Pulmonary artery endothelial cell (primary cell): ENCODE data around the gene SLF1. TPM values are rescaled to one million over a fixed set of nuclear protein-coding genes. Genes with fewer than 3 reads are reported as not detected.

Source experiments
- DNase-seq: peaks from one replicate; pipeline ENCODE4 v3.0.0-alpha.2; 2011; ENCODE audit warnings: low read depth, low spot score
- total RNA-seq: library from RNA; depleted of rRNA; stranded (reverse); fragments of >200 nt; gene quantifications from 2 replicates; pipeline ENCODE4 v1.2.3, GENCODE V29; 2014

The SLF1 gene
- total RNA-seq, 1 donor from 2014 or later, result 8.7 TPM

DNA sequence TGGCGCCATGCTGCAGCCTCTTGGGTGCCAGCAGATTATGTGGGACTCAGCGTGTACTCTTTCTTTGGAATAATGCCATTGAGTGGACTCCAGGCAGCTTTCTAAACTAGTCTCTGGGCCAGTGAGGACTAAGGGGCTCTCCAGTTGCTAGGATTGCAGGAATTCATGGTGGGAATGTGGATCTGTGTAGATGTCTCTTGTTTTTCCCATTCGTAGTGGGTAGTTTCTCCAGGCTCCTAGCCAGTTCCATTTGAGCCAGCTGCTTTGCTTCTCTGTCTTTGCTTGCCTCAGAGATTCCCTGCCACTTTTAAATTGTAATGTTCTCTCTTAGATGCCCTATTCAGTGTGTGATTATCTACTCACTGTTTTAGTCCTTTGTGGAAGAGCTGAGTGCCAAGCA lies 42.6 kb downstream of the SLF1 start:
- DNase-seq, result no peak

- DNase-seq, result no peak
Observed at GRCh38 chr5:94667937-94668336, 49.5 kb downstream of the SLF1 start.

DNA sequence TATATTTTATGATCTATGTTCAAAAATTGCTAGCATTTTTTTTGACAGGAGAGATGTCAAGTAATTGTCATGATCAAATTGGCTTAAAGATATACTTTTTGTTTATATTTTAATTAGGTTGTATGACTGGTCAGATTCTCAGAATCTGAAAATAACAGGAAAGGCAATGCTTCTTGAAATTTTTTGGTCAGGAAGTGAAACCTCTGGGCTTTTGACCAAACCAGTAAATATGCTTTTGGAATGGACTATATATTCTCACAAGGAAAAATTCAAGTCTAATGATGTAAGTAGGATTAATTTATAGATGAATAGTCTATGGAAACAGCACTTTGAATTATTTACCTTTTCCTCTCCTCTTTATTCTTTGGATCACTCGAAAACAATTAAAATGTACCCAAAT lies 52.3 kb downstream of the SLF1 start:
- no peak for DNase-seq

DNA sequence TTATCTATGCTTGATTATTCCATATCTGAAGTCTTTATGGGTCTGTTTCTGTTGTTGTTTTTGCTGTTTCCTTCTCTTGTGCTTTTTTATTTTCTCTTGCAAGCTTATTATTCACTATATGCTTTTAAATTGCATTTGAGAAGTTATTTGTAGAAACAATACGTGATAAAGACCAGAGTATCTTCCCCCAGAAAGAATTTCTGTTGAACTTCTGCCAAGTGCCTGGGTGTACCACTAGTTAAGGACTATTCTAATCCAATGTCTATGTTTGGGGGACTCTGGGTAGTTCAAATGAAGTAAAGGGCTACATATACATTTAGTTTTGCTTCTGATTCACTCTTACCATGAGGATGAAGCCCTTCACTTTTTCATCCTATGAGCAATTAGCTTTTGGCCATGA lies 54.3 kb downstream of the SLF1 start:
- DNase-seq, result no peak

DNA sequence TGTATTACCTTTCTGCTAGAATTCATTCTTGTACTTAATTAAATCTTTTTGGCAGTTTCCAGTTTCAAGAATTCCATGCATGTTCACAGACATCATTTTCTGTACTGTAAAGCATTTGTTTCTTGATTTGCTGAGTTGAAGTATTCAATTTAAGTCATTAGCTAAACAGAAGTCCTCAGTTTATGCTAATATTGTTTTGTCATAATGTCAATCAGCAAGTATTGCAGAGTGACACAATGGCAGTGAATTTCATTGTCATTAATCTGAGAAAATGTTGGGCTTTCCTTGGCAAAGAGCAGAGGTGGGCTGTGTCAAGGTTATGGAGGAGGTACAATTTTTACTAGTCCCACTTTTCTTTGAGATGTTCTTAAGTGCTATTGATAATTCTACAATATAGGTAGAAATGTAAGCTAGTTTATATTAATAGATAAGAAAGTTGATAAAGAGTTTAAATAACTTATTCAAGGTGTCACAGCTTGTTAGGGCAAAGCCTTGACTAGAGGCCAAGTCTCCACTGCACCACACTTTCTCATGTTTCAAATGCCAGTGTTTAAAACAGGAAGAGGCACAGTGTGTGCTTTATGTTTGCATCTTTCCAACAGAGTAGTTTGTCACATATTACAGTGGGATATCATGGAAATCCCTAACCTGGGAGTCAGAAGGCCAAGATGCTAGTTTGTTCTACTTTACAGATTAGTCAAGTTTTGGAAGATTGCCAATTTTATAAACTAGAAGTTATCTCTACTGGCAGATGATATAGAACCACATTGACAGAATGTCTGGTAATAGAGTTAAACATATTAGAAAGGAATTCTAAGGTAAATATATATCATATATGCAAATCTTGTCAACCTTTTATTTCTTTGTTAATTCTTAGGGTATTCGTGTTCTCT lies 56.3 kb downstream of the SLF1 start:
- DNase-seq, result no peak

DNA sequence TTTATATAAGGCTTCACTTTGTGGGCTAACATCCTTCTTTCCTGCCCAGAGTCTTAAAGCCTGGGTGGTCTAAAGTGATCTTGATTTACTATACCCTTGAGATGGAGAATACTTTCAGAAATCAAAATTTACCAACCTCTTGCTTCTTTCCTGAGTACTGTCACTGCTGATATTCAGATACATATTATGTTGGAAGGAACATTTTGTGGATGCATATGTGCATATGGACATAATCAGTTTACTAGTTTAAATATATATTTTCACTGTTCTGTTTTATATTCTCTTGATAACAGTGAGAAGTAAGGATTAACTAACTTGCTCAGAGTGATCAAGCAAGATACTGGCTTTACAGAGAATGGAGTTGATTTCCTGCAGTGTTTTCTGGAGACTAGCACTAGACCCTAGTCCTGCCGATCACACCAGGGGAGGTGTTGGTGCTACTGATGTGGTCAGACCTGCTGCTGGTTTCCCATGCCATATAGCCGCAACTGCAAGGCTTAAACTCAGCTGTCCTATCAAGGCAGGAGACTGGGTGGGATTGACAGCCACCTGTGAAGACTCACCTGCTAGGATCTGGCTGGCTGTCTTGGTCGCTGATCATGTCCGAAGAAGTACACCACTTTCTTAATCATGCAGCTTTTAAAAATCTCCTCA lies 57.6 kb downstream of the SLF1 start:
- no peak for DNase-seq

- DNase-seq, result no peak
Observed at GRCh38 chr5:94682814-94683520, 64.5 kb downstream of the SLF1 start.

DNA sequence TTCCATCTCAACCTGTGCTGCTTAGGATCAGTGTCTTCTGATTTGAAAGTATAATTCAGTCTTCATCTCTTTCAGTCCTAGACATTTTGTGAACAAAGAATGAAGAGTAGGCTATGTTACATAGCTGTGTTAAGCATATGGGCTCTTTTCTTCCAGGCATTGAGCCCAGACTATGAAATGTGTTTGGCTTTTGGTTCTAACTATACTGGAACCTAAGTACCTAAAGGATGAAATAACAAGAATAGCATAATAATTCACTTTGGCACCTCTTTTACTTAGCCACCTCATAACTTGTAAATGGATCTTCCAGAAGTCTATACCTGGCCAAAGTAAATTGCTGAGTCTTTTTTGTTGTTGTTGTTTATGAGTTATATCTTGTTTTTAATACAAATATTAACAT lies 71.4 kb downstream of the SLF1 start:
- no peak for DNase-seq

- no peak for DNase-seq
Observed at GRCh38 chr5:94690778-94691177, 72.3 kb downstream of the SLF1 start.

- DNase-seq, result no peak
Observed at GRCh38 chr5:94691291-94691690, 72.8 kb downstream of the SLF1 start.

DNA sequence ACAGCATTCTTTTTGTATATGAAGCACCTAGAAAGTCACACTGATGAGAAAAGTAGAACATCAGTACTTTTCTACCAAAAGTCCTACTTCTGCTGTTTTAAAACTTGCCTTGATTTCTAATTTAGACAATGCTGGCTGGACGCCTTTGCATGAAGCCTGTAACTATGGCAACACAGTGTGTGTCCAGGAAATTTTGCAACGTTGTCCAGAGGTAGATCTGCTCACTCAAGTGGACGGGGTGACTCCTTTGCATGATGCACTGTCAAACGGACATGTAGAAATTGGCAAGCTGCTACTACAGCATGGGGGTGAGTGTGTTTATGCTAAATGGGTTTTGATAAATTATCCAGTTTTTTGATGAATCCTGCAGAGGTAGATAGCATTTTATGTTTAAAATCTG lies 73.5 kb downstream of the SLF1 start:
- DNase-seq, result peak; percentile 57

DNA sequence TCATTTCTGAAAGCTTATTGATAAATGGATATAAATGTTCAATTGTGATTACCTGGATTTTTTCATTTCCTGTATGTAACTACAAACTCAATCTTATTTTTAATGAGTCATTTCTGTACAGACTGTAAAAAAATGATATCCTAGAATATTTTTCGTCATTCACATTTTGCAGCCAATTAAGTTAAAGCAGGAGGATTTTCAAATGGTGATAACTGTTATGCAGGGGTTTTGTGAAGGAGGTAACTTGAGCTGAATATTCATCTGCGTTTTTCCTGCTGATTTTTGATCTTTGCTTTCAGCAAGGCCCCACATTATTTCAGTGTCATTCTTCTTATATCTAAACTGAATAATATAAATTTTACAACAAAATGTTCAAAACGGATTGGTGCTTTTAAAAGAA lies 74.1 kb downstream of the SLF1 start:
- DNase-seq, result no peak

DNA sequence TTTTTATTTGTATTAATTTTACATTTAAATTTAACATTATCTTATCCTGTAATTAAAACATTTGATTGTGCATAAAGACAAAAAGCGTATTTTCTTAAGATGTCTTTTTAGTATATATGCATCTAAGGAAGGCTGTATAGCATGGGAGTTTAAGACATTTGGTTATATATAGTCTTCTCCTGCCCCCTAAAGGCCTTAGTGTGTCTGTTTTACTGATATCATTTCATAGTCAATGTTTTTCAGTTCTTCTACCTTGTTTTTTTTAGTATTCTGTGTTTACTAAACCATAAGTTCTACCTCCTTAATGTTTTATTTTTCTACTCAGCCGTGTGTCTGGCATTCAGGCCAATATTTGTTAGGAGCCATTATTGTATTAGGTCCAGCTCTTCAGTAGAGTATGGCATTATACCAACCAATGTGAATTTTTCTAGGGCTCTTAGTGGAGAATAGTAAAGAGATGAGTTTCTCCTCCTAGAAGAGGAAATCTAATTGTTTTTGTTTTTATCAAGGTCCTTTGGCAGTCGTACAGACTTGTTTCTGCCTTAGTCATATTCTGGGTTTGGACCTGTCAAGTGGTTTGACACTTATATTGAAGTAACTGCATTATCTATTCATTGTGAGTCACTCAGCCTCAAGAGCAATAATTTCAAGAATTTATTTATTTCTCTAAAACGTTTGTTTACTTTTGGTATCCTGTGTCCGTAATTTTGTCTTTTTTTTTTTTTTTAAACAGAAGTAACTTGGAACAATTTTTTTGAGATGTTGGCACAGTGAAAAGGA lies 74.8 kb downstream of the SLF1 start:
- peak; percentile 33 for DNase-seq

DNA sequence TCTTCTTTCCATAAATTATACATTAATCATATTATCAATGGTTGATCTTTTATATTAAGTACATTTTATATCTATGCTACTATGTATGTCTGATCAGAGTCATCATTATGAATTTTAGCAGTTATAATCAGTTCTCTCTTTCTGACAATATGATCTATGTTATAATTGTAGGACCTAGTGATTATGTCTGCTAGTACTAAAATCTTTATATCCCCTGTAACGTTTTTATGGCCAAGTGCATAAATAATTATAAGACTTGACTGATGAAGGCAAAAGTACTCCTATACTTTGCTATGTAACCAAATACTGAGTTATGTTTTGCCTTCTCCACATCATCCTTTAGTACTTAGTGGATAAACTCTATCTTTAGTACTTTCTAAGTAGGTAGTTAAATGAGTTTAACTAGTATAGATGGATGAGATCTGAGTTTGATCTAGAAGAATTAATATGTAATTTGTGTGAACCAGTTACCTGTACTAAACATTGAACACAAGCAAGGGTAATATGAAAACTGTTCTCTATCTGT lies 75.4 kb downstream of the SLF1 start:
- DNase-seq, result no peak

DNA sequence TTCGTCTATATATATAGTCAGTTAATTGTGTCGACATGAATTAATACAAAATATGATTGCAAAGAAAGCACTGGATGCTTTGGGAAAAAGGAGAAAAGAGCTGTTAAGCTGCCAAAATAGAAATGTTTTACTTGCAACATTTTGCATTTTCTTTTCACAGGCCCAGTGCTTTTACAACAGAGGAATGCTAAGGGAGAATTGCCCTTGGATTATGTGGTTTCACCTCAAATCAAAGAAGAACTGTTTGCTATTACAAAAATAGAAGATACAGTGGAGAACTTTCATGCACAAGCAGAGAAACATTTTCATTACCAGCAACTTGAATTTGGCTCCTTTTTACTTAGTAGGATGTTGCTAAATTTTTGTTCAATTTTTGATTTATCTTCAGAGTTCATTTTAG lies 76.2 kb downstream of the SLF1 start:
- DNase-seq, result no peak

GRCh38 chr5:94698197-94698596 lies 79.7 kb downstream of the SLF1 start:
- no peak for DNase-seq

- DNase-seq, result no peak
Observed at GRCh38 chr5:94699562-94699961, 81.1 kb downstream of the SLF1 start.

GRCh38 chr5:94700592-94700991 lies 82.1 kb downstream of the SLF1 start:
- no peak for DNase-seq

- DNase-seq, result no peak
Observed at GRCh38 chr5:94702729-94703128, 84.3 kb downstream of the SLF1 start.

DNA sequence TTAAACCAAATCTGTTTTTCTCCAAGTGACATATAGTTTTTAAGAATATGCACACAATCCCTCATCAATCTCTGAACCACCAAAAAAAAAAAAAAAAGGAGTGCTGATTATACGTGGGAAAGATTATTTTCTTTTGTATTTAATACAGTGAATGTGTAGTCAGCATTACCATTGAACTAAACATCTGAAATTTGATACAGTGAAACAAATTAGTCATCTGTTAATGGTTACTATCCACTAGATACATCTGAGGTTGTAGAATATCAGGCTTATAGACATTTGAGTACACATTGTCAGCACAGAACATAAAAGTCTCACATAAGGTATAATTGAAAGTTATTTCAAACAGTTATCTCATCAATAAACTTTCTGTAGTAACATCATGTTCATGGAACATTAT lies 87.0 kb downstream of the SLF1 start:
- DNase-seq, result no peak

DNA sequence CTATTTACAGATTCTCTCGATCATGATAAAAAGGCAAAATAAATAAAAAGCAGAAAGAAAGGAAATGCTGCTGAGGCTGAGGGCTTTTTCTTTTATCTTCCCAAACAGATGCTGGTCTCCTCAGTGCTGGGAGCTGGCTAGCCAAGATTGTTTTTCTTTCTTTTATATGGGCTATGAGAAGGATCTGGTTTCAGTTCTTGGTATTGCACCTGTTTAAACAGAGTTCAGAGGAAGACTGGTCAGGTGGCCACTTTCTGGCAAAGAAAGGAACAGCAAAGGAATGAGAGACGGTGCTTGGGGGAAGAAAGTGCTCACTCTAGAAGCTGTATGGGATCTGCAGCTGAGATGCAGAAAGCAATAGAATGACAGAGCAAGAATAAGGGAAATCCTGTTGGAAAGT lies 88.9 kb downstream of the SLF1 start:
- DNase-seq, result no peak
